NCI-H345 treated with DMSO at 0.1 percent for 48 hours (cell line): ENCODE data around the gene IQGAP2.
"Not testable (repeated sequence)": the region's sequence is repeated elsewhere in the genome, so short reads cannot be mapped to it uniquely, and the experiment has no call there.

ENCODE experiments used
- DNase-seq: peaks from one replicate; lab custom pipeline; 2025; ENCODE audit not compliant: unreplicated experiment; lab: John Stamatoyannopoulos, UW

IQGAP2 gene

GRCh38 chr5:76737846-76738245 lies 334.8 kb downstream of the IQGAP2 start:
- DNase-seq: no peak

- not testable (repeated sequence) for DNase-seq
Measured at GRCh38 chr5:76741506-76741905, 338.4 kb downstream of the IQGAP2 start.

GRCh38 chr5:76742583-76742982 lies 339.5 kb downstream of the IQGAP2 start:
- DNase-seq: no peak

GRCh38 chr5:76744632-76745031 lies 341.5 kb downstream of the IQGAP2 start:
- no peak for DNase-seq

GRCh38 chr5:76745670-76746069 lies 342.6 kb downstream of the IQGAP2 start:
- DNase-seq: no peak

GRCh38 chr5:76746677-76747076 lies 343.6 kb downstream of the IQGAP2 start:
- no peak for DNase-seq

GRCh38 chr5:76747706-76748105 lies 344.6 kb downstream of the IQGAP2 start:
- DNase-seq: no peak

GRCh38 chr5:76751291-76751690 lies 348.2 kb downstream of the IQGAP2 start:
- DNase-seq: no peak

GRCh38 chr5:76754668-76755078 lies 351.6 kb downstream of the IQGAP2 start:
- no peak for DNase-seq

- DNase-seq: no peak
Measured at GRCh38 chr5:76755779-76756637, 352.9 kb downstream of the IQGAP2 start.

GRCh38 chr5:76757049-76757448 lies 354.0 kb downstream of the IQGAP2 start:
- no peak for DNase-seq
